NCI-H2081 (cell line): ENCODE results near the gene PNMT.
A peak's percentile ranks its signal among the peaks of the same experiment; 100 is the strongest.

Experiments
- DNase-seq, 2 experiments: peaks; one replicate each; lab custom pipeline; 2025; lab: John Stamatoyannopoulos, UW

Gene PNMT

DNA sequence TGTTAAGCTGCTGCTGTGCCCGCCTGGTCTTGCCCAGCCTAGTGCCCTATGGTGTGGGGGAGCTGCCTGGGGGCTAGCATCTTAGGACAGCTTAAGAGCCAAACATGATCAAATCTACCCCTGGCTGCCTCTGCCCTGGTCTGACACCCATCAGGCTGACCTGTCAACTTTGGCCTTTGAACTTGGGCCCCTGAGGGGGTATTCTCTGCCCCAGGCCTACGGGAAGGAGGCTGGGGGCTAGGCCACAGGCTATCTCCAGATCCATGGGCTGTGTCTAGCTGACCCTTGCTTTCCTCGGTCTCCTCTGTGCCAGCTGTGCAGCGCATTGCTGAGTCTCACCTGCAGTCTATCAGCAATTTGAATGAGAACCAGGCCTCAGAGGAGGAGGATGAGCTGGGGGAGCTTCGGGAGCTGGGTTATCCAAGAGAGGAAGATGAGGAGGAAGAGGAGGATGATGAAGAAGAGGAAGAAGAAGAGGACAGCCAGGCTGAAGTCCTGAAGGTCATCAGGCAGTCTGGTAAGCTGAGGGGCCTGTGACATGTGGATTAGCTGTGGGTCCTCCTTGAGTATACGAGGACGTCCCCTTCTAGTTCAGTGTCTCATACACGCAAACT is 34.6 kb upstream of the PNMT start:
- DNase-seq: no peak

DNA sequence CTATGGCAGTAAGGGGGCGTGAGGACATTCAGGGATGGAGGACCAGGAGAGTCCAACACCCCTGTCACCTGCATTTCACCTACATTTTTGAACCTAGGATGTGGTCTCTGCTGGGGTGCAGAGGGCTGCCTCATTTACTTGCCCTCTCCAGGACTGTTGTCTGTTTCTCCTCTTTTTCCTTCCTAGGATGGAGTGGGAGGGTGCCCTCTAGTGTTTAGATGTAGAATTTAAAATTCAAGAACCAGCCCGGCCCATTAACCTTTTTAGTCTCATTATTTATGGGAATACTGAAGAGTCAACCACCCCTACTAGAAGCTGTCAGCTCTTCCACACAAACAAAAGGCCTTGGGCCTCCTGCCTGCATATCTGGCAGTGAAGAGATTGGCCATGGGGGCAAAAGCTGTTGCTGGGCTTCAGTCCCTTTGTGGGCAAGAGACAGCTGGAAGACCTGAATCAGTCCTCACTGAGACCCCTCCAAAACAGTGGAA is 33.8 kb upstream of the PNMT start:
- DNase-seq: peak; percentile 44 to 75

DNA sequence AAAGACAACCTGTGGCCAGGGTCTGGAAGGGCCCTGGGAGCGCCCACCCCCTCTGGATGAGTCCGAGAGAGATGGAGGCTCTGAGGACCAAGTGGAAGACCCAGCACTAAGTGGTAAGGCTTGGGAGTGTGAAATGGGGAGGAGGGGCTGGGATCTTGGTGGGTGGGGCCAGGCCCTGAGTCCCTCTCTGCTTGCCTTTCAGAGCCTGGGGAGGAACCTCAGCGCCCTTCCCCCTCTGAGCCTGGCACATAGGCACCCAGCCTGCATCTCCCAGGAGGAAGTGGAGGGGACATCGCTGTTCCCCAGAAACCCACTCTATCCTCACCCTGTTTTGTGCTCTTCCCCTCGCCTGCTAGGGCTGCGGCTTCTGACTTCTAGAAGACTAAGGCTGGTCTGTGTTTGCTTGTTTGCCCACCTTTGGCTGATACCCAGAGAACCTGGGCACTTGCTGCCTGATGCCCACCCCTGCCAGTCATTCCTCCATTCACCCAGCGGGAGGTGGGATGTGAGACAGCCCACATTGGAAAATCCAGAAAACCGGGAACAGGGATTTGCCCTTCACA is 32.6 kb upstream of the PNMT start:
- DNase-seq: no peak

DNA sequence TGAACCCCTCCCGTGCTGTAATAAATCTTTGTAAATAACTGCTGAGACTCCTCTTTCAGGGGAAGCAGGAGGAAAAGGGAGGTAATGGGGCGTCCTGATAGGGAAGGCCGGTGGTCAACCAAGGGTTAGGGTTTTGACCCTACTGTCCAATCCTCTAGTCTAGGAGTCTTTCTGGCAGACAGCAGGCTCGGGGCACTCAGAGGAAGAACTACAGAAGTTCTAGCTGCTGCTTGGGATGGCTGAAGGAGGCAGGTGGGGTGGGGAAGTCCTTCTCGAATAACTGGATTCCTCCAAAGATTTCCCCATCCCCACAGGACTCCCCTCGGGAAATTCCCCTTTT is 31.7 kb upstream of the PNMT start:
- DNase-seq: no peak

DNA sequence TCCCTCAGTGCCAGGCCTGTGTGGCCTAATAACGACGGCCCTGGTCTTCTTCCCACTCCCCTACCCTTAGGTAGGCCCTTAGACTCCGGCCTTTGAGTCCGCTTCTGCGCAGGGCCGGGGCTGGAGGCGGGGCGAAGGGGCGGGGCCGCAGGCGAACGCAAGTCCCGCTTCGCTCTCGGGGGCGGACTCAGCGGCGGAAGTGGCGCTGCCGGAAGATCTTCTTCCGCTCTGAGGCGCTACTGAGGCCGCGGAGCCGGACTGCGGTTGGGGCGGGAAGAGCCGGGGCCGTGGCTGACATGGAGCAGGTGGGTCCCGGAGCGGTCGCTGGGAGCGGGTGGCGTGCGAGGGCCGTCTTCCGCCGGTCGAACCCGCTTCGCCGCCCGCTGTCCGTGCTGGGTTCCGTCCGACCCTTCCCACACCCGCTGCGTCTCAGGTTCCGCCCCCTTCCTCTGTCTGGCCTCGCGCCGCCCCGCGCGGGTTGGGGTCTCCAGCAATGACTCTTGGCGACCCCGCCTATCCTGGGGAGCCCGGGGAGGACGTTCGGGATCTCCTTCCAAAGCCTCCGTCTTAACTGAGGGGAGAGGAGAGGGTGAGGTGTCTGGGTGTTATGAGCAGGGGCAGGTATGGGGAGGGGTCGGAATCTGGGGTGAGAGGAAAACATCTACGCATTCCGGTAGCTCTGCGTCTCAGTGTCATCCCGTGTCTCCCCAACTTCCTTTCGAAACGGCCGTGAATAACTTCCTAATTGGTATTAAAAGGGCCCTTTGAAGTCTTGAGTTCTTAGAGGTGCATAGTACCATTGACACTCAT is 31.1 kb upstream of the PNMT start, which contains the start of gene STARD3:
STARD3 (plus strand) TSS at position 218 of the 810 bp plus-strand sequence. CDS start 16,388 bp downstream, outside the sequence.
- peak; percentile 88 to 91 for DNase-seq

DNA sequence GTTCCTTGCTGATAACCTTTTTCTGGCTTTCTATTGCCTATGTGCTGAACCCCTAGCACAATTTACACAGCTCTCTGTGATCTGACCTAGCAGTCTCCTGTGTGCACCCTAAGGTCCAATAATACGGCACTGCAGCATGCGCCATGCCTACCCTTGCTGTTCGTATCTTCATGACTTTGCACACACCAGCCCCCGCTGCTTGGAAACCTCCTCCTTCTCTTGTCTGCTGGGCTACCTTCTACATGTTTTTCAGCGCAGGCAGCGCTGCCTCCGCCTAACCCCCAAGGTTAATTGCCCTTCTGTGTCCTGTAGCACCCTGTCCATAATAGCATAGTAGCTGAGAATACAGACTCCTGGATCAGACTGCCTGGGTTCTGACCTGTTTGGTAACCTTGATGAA is 29.9 kb upstream of the PNMT start:
- no peak for DNase-seq

DNA sequence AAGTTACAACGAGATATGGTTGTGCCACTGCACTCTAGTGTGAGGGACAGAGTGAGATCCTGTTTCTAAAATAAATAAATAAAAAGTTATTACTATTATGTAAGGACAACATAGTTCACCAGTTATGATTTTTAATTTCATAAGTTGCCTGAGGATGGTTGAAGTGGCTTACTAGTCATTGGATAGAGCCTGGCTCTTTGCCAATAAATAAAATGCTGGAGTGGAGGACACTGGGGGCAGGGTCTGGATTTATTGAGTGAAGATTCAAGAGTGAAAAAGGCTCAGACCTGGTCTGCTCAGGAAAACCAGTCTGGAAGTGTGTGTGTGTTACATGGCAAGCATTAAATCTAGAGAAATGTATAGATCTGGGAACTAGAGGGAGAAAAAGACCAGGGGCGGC is 29.2 kb upstream of the PNMT start:
- no peak for DNase-seq

DNA sequence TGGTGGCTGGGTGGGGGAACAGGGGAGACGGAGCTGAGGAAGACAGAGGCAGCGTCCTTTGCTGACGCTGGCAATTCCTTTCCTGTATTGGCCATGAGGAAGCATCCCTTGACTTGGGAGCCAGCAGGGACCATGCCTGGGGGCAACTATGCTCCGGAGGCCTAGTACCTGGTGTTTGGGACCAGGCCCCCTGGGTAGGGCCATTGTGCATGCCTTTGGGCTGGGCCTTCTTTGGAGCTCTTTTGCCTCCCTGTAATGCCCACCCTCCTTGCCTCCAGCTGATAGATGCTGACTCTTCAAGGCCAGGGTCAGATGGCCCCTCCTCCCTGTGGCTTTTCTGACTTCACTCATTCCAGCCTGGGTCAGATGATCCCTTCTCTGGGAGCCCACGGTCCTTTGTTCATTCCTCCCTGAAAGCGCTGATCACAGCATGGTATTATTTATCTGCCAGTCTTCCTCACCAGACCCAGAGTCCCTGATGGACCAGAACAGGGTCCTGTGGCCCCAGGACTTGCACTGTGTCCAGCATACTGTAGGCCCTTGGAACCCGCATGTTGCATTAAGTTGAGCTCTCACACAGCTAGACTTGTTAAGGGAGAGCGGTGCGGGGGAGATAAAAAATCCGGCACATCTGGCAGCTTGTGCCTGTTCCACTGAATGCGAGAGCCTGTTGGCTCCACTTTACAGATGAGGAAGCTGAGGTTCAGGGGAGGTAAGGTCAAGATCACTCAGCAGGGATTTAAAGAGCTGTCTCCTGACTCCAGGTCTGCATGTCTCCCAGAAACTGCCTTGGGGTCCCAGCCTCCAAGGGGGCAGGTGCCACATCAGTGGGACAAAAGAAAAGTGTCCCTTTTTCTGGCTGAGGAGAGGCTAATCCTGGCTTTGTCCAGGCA is 28.4 kb upstream of the PNMT start:
- DNase-seq: no peak

DNA sequence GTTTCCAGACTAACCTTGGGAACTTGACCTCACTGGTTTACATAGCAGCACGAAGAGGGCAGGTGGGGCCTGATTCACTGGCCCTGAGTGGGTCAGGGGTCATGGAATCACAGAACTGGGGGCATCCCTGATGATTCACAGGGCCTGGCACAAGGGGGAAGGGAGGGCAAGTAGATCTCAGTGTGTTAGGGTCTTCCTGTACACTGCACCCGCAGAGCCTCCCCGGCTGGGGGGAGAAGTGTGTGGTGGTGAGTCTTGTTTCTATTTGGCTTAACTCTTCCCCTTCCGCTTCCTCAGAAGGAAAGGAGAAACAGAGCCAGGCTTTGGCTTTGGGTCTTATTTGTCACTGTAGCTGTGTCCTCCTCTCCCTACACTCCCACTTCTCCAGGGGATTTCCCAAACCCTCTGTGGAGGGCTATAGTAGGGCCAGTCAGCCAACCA is 27.6 kb upstream of the PNMT start:
- DNase-seq: no peak

DNA sequence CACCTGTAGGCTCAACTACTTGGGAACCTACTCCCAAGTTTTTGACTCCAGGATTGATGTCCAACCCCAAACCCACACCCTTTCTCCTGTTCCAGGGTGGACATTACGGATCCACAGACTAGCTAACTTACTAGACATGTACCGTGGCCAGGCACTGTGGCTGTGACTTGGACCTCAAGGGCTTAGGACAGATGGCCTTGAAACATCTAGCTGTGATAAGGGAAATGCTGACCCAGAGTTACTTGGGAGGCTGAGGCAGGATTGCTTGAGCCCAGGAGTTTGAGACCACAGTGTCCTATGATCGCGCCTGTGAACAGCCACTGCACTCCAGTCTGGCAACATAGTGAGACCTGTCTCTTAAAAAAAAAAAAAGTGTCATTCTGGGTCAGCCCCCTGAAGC is 27.2 kb upstream of the PNMT start:
- DNase-seq: no peak

DNA sequence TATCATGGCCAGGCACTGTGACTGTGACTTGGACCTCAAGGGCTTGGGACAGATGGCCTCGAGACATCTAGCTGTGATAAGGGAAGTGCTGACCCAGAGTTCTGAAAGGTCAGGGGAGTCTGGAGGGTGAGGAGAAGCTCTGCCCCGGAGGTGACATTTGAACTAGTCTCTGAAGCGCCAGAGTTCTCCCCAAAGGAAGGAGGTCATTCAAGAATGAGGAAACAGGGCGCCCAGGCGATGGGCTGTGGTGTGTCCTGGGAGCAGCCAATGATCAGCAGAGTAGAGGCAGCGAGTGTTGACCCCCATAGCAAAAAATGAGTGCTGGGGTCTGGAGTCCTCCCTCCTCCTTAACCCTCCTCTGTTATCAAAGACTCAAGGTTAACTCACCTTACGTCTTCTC is 26.4 kb upstream of the PNMT start:
- no peak for DNase-seq

DNA sequence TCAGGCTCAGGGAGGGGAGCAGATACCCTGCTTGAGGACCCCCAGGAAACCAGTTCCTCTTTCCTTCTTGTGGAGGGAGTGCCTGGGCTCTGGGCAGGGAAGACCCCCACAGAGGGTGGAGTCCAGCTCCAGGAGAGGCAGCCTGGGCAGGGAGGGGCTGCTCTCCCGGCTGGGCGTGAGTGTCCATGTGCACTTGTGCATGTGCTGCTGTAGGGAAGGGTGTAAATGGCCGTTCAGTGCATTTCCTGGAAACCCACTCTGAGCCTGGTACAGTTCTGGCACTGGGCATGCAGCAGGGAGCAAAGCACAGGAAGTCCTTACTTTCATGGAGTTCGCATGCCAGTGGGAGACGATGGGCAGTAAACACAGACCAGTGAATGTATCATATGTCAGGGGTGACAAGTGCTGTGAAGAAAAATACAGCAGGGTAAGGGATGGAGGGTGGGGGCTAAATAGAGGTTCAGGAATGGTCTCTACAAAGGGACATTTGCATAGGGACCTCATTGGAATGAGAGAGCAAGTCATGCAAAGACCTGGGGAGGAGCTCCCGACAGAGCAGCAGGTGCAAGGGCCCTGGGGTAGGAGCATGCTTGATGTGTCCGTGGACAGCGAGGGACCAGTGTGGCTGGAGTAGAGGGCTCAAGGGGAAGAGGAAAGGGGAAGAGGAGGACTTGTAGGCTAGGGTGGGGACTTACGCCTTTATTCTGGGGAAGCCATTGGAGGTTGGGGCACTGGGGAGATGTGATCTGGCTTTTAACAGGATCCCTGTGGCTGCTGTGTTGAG is 25.8 kb upstream of the PNMT start:
- no peak for DNase-seq

DNA sequence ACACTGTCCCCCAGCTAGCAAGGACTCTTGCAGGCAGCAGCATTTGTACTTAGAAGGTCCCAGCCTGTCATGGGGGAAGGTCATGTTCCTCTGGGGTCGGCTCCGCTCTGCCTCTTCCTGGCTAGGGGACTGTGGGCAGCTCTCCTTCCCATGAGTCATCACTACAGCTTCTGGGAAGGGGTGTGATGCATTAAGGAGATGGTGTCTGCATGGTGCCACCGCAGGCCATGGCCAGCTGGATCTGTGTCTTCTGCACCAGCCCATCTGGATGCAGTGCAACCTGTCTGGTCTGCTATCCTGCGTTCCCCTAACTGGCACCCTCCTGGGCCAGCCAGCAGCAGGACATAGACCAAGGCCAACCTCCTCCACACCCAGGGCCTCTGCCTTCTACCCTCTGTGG is 25.0 kb upstream of the PNMT start:
- no peak for DNase-seq

DNA sequence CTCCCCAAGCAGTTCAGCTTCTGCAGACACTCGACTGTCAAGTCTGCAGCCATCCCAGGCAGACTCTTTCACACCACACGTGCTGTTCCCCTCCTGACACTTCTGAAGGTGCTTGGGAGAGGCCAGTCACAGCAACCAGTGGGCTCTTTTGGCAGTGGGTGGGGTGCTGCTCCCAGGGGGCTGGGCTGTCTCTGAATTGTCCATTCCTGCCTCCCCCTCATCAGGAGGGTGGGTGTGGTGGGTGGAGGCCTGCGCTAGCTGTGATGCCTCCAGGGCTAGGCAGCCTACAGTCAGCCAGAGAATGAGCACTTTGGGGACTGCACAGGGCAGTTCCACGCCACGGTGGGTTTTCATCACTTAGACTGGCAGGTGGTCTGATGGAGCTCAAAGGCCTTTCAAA is 21.0 kb upstream of the PNMT start:
- no peak for DNase-seq

DNA sequence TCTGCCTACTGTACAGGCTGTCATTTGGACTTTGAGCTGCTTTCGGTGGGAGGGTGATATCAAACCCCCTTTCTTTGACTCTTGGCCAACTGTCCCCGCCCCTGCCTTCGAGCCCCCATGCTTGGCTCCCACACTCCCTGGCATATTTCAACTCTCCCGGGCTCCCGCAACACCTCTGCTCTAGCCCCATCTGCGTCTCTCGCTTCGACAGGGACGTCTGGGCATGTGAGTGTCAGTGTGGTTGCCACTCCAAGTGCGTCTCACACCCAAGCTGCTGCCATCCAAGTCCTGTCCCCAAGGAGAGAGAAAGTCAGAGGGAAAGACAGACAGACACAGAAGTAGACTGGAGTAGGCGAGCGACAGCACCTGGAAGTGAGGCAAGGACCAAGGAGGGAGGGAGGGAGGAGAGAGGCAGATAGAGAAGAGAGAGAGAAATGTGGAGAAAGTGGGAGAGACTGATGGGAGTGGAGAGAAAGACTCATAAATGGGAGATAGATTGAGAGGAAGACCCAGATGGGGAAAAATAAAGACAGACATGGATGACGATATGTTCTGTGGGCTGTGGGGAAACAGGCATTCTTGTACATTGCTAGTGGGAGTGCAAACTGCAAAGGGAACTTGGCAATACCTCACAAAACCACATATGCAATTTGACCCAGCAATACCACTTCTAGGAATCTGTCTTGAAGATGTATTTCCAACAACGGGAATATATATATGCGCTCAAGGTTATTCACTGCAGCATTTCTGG is 19.5 kb upstream of the PNMT start:
- no peak for DNase-seq

DNA sequence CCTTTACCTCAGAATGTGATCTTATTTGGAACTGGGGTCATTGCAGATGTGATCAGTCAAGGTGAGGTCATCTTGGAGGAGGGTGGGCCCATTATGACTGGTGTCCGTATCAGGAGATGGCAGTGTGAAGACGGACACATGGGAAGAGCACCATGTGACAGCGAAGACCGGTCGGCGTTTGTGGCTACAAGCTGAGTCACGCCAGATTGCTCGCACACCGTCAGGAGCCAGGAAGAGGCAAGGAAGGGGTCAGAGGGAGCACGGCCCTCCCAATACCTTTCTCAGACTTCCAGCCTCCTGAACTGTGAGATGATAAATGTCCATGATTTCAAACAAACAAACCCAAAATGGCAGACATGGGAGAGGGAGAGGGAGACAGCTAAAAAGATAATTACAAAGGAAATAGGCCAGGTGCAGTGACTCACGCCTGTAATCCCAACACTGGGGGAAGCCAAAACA is 18.1 kb upstream of the PNMT start:
- DNase-seq: peak in 1 of 2 experiments; percentile 27

DNA sequence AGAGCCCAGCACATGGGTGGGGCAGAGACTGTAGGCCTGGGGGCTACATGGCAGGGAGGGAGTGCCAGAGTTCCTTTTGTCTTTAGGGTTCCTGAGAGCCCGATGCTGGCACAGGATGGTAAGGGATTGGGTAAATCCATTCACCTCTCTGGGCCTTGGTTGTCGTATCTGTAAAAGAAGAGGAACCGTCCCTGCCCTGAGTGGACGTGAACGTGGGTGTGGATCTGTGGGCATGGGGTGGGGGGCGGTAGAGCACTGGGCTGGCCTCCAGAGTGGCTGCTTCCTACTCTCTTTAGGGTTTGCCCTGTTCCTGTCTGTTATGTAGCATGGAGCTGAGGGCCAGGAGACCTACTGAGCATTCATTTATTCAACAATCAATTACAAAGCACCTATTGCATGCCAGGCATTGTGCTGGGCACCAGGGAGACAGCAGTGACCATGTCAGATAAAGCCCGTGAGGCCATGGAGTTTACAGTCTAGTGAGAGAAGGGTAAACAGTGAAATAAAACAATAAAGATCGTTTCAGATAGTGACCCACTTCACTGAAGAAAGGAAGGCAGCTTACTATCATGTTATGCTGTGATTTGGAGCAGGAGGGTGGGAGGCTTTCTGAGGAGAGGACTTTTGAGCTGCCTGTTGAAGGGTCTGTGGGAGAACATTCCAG is 16.2 kb upstream of the PNMT start:
- DNase-seq: no peak

DNA sequence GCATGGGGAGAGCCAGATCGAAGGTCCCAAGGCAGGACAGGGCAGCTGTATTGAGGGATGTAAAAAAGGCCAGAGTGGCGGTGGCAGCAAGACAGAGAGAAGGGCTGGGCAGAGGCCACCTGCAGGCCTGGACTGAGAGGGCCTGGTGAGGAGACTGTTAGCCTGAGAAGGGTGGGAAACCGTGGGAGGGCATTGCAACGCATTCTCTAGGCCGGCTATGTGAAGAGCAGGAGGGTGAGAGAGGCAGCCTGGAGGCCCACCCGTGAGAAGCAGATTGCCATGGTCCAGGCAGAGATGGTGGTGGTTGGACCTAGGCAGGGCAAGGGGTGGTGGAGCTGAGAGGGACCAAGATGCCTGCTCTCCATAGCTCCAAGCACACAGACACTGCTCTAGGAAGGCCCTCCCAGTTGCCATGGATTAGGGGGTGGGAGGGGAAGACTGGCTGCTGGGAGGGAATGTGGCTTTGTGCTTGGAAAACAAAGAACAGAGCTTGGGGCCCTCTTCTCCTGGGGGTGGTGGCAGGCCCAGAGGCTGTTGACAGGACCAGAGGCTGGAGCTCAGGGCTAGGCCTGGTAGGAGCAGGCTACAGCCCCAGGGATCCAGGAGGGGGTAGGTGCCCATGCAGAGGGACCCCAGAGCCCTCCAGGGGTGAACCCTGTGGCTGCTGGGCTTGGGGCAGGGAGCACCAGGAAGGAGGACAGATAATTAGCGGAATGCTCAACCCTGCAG is 15.5 kb upstream of the PNMT start:
- no peak for DNase-seq

DNA sequence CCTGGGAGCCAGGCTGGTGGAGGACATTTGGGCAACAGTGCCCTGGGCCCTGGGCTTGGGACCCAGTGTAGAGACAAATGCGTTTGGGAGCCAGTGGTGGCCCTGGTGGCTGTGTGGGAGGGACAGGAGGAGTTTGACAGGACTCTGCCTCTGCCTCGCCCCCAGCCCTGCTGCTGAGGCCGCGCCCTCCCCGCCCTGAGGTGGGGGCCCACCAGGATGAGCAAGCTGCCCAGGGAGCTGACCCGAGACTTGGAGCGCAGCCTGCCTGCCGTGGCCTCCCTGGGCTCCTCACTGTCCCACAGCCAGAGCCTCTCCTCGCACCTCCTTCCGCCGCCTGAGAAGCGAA is 15.0 kb upstream of the PNMT start:
- DNase-seq: no peak
